ENCODE measurements around the gene CEMIP2. TPM values are rescaled to one million over a fixed set of nuclear protein-coding genes. Genes with fewer than 3 reads are reported as not detected.

The CEMIP2 gene
- total and polyA plus RNA-seq, 2 donors (not counting 3 experiments of a cell fraction or from before 2014, with no cell fraction given) = 41.6 to 44.3 TPM

GRCh38 chr9:71669284-71669995, 98.9 kb downstream of the CEMIP2 start:
- Histone ChIP-seq H3K4me1 (ENCODE audit: control insufficient read depth, extremely low read depth, insufficient read depth, low read length) (no peaks in the 10 kb centered on the region), H2AFZ (ENCODE audit: low read depth, low read length) (no peak overlapping the region), H3K9ac (replicated peaks; ENCODE audit: extremely low read depth, insufficient read depth, low read length) (no peak overlapping the region), H4K20me1 (replicated peaks; ENCODE audit: control insufficient read depth, extremely low read depth, insufficient read depth, low read length) (no peaks in the 10 kb centered on the region), H3K9me1 (replicated peaks; ENCODE audit: control insufficient read depth, extremely low read depth, insufficient read depth, low read length) (no peaks in the 10 kb centered on the region), H3K27ac (ENCODE audit: insufficient read depth, low read depth, low read length) (no peak overlapping the region), H3K36me3 (ENCODE audit: control insufficient read depth in 2 of 2, extremely low read depth in 1 of 2, insufficient read depth in 2 of 2, low read length in 2 of 2) (no peaks in the 10 kb centered on the region), H3K4me2 (ENCODE audit: insufficient read depth, low read length) (no peak overlapping the region), H3K79me2 (ENCODE audit: control insufficient read depth, insufficient read depth, low read length) (no peaks in the 10 kb centered on the region), H3K27me3 (ENCODE audit: control insufficient read depth in 2 of 2, insufficient read depth in 2 of 2, low read length in 2 of 2) (no peaks in the 10 kb centered on the region), H3K9me3 (replicated peaks; ENCODE audit: control insufficient read depth, insufficient read depth, low read length) (no peaks in the 10 kb centered on the region), H3K4me3 (replicated peaks in 1 of 3; ENCODE audit: insufficient read depth in 1 of 3, low read depth in 1 of 3, low read length in 3 of 3) (no peak overlapping the region)
- TF ChIP-seq FOS (IDR thresholded peaks at IDR 0.05; ENCODE audit: borderline replicate concordance, insufficient read depth, low read length) (no peak), MAX (IDR thresholded peaks at IDR 0.05; ENCODE audit: insufficient read depth, insufficient read length) (no peak), GATA2 (IDR thresholded peaks at IDR 0.05; ENCODE audit: insufficient read depth, insufficient read length, low read depth, low read length) (no peak), EZH2 (IDR thresholded peaks at IDR 0.05; ENCODE audit: borderline replicate concordance, low read depth, low read length, severe bottlenecking) (no peak), POLR2AphosphoS5 (IDR thresholded peaks at IDR 0.05; ENCODE audit: insufficient read depth, low read depth, low read length) (no peak), JUN (IDR thresholded peaks at IDR 0.05; ENCODE audit: borderline replicate concordance, insufficient read depth, insufficient read length, low read depth) (no peak), MYC (IDR thresholded peaks at IDR 0.05; ENCODE audit: low read depth, low read length) (no peak), CTCF (IDR thresholded peaks at IDR 0.05; ENCODE audit: extremely low read depth in 1 of 2, insufficient read depth in 1 of 2, low read depth in 1 of 2, low read length in 2 of 2) (no peak), POLR2A (IDR thresholded peaks at IDR 0.05; ENCODE audit: low read depth, low read length) (no peak)
- dilution Hi-C loops (cut with MboI; ENCODE audit: extremely low pct_ligation_motif_present, low sequenced_read_pairs) = no loop called here
- ChIA-PET CTCF (interaction anchor here (1.3 kb wide), 1 partner anchor 16 kb away, joined by 6 read pairs; no protein-coding TSS in a partner anchor), POLR2A (no interaction called here)
- intact Hi-C loops (cut with micrococcal nuclease) = no loop called here
- BruUV-seq (replicated peaks) = no TSS peak
- FAIRE-seq (no peak), DNase-seq (ENCODE audit: low read depth, low spot score) (no peak)
